ENCODE results near the gene NR4A3. TPM values are rescaled to one million over a fixed set of nuclear protein-coding genes. Genes with fewer than 3 reads are reported as not detected.

Gene NR4A3
- total and polyA plus RNA-seq, 9 of the 15 experiments (the other 6 are each of a cell fraction or from before 2014, with no cell fraction given): 0.04 to 0.07 TPM; not detected in 7

DNA sequence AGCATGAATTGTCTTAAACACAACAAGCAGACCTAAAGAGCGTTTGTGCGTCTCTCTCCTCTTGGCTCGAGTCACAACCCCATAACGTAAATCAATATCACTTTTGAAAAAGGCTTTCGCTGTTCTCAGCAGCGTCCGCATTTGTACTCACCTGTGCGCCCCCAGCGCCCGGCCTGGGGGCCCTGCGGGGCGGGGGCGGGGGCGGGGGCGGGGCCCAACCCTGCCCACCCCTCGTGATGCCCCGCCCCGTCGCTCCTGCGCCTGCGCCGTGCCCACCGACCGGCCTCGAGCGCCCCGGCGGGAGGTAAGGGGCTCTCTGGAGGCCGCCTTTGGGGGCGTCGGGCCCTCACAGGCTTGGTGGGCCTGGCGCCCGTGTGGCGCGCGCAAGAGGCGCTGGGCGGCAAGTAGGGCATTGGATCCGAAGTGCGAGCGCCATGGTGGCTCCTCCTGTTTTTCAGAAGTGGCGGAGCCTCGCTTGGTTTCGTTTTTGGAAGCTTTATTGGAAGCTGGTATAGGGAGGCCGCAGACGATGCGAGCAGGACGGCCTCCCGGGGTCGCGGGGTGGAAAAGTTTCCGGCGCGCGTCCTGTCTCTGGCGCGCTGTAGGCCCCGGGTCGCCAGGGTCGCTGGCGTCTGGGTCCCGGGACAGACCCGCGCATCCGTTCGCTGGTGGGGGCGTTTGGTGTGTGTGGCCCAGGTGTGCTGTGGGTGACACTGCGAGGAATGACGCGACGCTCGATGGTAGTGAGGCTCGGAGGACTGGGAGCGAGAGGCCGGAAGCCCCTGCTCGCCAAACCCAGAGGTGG, 84.9 kb downstream of the NR4A3 start, which contains the start of gene STX17 (continued):
- TF ChIP-seq POLR3G (IDR thresholded peaks at IDR 0.05; ENCODE audit: extremely low read depth, insufficient read length, insufficient replicate concordance): no peak
- TF ChIP-seq HDAC1 (IDR thresholded peaks at IDR 0.05): peak in 1 of 2 experiments; percentile 70; a peak in 2 of 4 replicates
- TF ChIP-seq TAL1 (IDR thresholded peaks at IDR 0.05): no peak
- no peak for TF ChIP-seq COPS2 (conservative IDR thresholded peaks at IDR 0.05)
- no peak for TF ChIP-seq ZNF57 (CRISPR knock-in tag; IDR thresholded peaks at IDR 0.05)
- TF ChIP-seq, protein P1, sequence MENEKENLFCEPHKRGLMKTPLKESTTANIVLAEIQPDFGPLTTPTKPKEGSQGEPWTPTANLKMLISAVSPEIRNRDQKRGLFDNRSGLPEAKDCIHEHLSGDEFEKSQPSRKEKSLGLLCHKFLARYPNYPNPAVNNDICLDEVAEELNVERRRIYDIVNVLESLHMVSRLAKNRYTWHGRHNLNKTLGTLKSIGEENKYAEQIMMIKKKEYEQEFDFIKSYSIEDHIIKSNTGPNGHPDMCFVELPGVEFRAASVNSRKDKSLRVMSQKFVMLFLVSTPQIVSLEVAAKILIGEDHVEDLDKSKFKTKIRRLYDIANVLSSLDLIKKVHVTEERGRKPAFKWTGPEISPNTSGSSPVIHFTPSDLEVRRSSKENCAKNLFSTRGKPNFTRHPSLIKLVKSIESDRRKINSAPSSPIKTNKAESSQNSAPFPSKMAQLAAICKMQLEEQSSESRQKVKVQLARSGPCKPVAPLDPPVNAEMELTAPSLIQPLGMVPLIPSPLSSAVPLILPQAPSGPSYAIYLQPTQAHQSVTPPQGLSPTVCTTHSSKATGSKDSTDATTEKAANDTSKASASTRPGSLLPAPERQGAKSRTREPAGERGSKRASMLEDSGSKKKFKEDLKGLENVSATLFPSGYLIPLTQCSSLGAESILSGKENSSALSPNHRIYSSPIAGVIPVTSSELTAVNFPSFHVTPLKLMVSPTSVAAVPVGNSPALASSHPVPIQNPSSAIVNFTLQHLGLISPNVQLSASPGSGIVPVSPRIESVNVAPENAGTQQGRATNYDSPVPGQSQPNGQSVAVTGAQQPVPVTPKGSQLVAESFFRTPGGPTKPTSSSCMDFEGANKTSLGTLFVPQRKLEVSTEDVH (IDR thresholded peaks at IDR 0.05; ENCODE audit: low read depth, partially characterized antibody): no peak
- no peak for TF ChIP-seq HNRNPUL1 (IDR thresholded peaks at IDR 0.05; ENCODE audit: low read length)
- no peak for TF ChIP-seq ZNF507 (tag; conservative IDR thresholded peaks at IDR 0.05)
- TF ChIP-seq ZNF316 (IDR thresholded peaks at IDR 0.05): peak; percentile 10; the same call in 1 of the 2 replicates
- peak; percentile 31; the same call in 1 of the 2 replicates for TF ChIP-seq ETV1 (tag; conservative IDR thresholded peaks at IDR 0.05; ENCODE audit: low read depth)
- TF ChIP-seq, protein P2, sequence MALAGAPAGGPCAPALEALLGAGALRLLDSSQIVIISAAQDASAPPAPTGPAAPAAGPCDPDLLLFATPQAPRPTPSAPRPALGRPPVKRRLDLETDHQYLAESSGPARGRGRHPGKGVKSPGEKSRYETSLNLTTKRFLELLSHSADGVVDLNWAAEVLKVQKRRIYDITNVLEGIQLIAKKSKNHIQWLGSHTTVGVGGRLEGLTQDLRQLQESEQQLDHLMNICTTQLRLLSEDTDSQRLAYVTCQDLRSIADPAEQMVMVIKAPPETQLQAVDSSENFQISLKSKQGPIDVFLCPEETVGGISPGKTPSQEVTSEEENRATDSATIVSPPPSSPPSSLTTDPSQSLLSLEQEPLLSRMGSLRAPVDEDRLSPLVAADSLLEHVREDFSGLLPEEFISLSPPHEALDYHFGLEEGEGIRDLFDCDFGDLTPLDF (CRISPR knock-in tag; IDR thresholded peaks at IDR 0.05): no peak
- TF ChIP-seq ZNF445 (CRISPR knock-in tag; IDR thresholded peaks at IDR 0.05; ENCODE audit: low read depth): no peak
- TF ChIP-seq, protein P3, sequence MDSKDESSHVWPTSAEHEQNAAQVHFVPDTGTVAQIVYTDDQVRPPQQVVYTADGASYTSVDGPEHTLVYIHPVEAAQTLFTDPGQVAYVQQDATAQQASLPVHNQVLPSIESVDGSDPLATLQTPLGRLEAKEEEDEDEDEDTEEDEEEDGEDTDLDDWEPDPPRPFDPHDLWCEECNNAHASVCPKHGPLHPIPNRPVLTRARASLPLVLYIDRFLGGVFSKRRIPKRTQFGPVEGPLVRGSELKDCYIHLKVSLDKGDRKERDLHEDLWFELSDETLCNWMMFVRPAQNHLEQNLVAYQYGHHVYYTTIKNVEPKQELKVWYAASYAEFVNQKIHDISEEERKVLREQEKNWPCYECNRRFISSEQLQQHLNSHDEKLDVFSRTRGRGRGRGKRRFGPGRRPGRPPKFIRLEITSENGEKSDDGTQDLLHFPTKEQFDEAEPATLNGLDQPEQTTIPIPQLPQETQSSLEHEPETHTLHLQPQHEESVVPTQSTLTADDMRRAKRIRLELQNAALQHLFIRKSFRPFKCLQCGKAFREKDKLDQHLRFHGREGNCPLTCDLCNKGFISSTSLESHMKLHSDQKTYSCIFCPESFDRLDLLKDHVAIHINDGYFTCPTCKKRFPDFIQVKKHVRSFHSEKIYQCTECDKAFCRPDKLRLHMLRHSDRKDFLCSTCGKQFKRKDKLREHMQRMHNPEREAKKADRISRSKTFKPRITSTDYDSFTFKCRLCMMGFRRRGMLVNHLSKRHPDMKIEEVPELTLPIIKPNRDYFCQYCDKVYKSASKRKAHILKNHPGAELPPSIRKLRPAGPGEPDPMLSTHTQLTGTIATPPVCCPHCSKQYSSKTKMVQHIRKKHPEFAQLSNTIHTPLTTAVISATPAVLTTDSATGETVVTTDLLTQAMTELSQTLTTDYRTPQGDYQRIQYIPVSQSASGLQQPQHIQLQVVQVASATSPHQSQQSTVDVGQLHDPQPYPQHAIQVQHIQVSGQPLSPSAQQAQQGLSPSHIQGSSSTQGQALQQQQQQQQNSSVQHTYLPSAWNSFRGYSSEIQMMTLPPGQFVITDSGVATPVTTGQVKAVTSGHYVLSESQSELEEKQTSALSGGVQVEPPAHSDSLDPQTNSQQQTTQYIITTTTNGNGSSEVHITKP (IDR thresholded peaks at IDR 0.05; ENCODE audit: partially characterized antibody): peak; percentile 31
- no peak for TF ChIP-seq HCFC1 (IDR thresholded peaks at IDR 0.05; ENCODE audit: low read depth, low read length)
- TF ChIP-seq PTRF (tag; IDR thresholded peaks at IDR 0.05): no peak
- no peak for TF ChIP-seq CHD2 (IDR thresholded peaks at IDR 0.05; ENCODE audit: low read depth, low read length)
- no peak for TF ChIP-seq EP300 (IDR thresholded peaks at IDR 0.05; ENCODE audit: low read length)
- TF ChIP-seq SMAD4 (CRISPR knock-in tag; conservative IDR thresholded peaks at IDR 0.05): no peak
- TF ChIP-seq, protein P4, sequence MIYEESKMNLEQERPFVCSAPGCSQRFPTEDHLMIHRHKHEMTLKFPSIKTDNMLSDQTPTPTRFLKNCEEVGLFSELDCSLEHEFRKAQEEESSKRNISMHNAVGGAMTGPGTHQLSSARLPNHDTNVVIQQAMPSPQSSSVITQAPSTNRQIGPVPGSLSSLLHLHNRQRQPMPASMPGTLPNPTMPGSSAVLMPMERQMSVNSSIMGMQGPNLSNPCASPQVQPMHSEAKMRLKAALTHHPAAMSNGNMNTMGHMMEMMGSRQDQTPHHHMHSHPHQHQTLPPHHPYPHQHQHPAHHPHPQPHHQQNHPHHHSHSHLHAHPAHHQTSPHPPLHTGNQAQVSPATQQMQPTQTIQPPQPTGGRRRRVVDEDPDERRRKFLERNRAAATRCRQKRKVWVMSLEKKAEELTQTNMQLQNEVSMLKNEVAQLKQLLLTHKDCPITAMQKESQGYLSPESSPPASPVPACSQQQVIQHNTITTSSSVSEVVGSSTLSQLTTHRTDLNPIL (CRISPR knock-in tag; IDR thresholded peaks at IDR 0.05): no peak
- TF ChIP-seq BCL6 (CRISPR knock-in tag; IDR thresholded peaks at IDR 0.05): no peak
